Stimulated activated naive B cell treated with anti-CD40 and anti-IgM and Interleukin-4, amounts not matched to agents 10 μg/mL and 1 μg/mL and 100 μg/mL, for 72 hours (primary cell): ENCODE data around the gene IGDCC3.
"Not testable (repeated sequence)": the region's sequence is repeated elsewhere in the genome, so short reads cannot be mapped to it uniquely, and the experiment has no call there.

ENCODE experiments used
- ATAC-seq, 2 donors: fragments of 150-1000 bp; cut with Tn5 transposase; replicated peaks; 2 replicates each; pipeline ENCODE4 v1.10.0; 2021; ENCODE audit warnings: moderate library complexity in 1 of 2
- DNase-seq: peaks from one replicate; pipeline ENCODE4 v3.0.0; 2021
- H3K27ac Mint-ChIP-seq: one replicate; pipeline ENCODE4 v1.8.0; 2022; ENCODE audit warnings: mild to moderate bottlenecking, mixed read lengths
- H3K27me3 Mint-ChIP-seq, 2 donors: one replicate each; pipeline ENCODE4 v1.8.0; 2022; ENCODE audit warnings: mixed read lengths in 2 of 2
- H3K36me3 Mint-ChIP-seq, 2 donors: one replicate each; pipeline ENCODE4 v1.8.0; 2022; ENCODE audit warnings: mixed read lengths in 2 of 2, mild to moderate bottlenecking in 1 of 2
- H3K4me1 Mint-ChIP-seq, 2 donors: one replicate each; pipeline ENCODE4 v1.8.0; 2022; ENCODE audit warnings: mixed read lengths in 2 of 2, mild to moderate bottlenecking in 1 of 2
- H3K4me3 Mint-ChIP-seq, 2 donors: one replicate each; pipeline ENCODE4 v1.8.0; 2022; ENCODE audit warnings: mild to moderate bottlenecking in 2 of 2, mixed read lengths in 2 of 2, moderate library complexity in 1 of 2
- H3K9me3 Mint-ChIP-seq, 2 donors: one replicate each; pipeline ENCODE4 v1.8.0; 2022; ENCODE audit warnings: mixed read lengths in 2 of 2, mild to moderate bottlenecking in 1 of 2

Gene IGDCC3

GRCh38 chr15:65363306-65363705 lies 14.5 kb downstream of the IGDCC3 start:
- Mint-ChIP-seq H3K4me3 (no peak overlapping the region), H3K27me3 (peaks cover 21 to 29% of the 10 kb centered on the region in 2 donors), H3K36me3 (peaks cover 0 to 1% of the 10 kb centered on the region in 2 donors), H3K9me3 (no peaks in the 10 kb centered on the region), H3K27ac (no peak overlapping the region), H3K4me1 (no peaks in the 10 kb centered on the region)
- DNase-seq, result no peak
- ATAC-seq, result no peak

GRCh38 chr15:65362491-65362890 lies 15.3 kb downstream of the IGDCC3 start:
- ATAC-seq (no peak), DNase-seq (no peak)
- Mint-ChIP-seq H3K36me3 (peaks cover 0 to 1% of the 10 kb centered on the region in 2 donors), H3K27me3 (peaks cover 28 to 34% of the 10 kb centered on the region in 2 donors), H3K9me3 (no peaks in the 10 kb centered on the region), H3K4me1 (no peaks in the 10 kb centered on the region), H3K27ac (no peak overlapping the region), H3K4me3 (no peak overlapping the region)

GRCh38 chr15:65361708-65362459 lies 15.9 kb downstream of the IGDCC3 start:
- Mint-ChIP-seq H3K27ac (no peak overlapping the region), H3K36me3 (peaks cover 0 to 1% of the 10 kb centered on the region in 2 donors), H3K9me3 (no peaks in the 10 kb centered on the region), H3K27me3 (peaks cover 29 to 34% of the 10 kb centered on the region in 2 donors), H3K4me3 (no peak overlapping the region), H3K4me1 (no peaks in the 10 kb centered on the region)
- DNase-seq, result no peak
- no peak for ATAC-seq

GRCh38 chr15:65360506-65360905 lies 17.3 kb downstream of the IGDCC3 start:
- peaks cover 3 to 7% of the 10 kb centered on the region in 2 donors for H3K4me1 Mint-ChIP-seq
- no peaks in the 10 kb centered on the region for H3K9me3 Mint-ChIP-seq
- H3K4me3 Mint-ChIP-seq, result no peak overlapping the region
- H3K36me3 Mint-ChIP-seq, result peaks cover 0 to 1% of the 10 kb centered on the region in 2 donors
- no peak overlapping the region for H3K27ac Mint-ChIP-seq
- DNase-seq (no peak), ATAC-seq (no peak)
- H3K27me3 Mint-ChIP-seq, result peaks cover 35 to 44% of the 10 kb centered on the region in 2 donors

- Mint-ChIP-seq H3K36me3 (peaks cover 0 to 4% of the 10 kb centered on the region in 2 donors), H3K27me3 (peaks cover 35 to 55% of the 10 kb centered on the region in 2 donors), H3K4me1 (peaks cover 3 to 7% of the 10 kb centered on the region in 2 donors), H3K27ac (no peak overlapping the region), H3K9me3 (peaks cover 5% of the 10 kb centered on the region in 2 donors), H3K4me3 (peak overlapping the region; percentile 3 to 26)
- no peak for DNase-seq
- ATAC-seq, result no peak
Observed at GRCh38 chr15:65355988-65356353, 21.8 kb downstream of the IGDCC3 start.

GRCh38 chr15:65355173-65355987 lies 22.4 kb downstream of the IGDCC3 start:
- peaks cover 0 to 4% of the 10 kb centered on the region in 2 donors for H3K36me3 Mint-ChIP-seq
- peak in 1 of 2 donors; percentile 25 for ATAC-seq
- no peak for DNase-seq
- H3K4me1 Mint-ChIP-seq, result peaks cover 3 to 7% of the 10 kb centered on the region in 2 donors
- no peak overlapping the region for H3K27ac Mint-ChIP-seq
- peaks cover 5% of the 10 kb centered on the region in 2 donors for H3K9me3 Mint-ChIP-seq
- peaks cover 40 to 60% of the 10 kb centered on the region in 2 donors for H3K27me3 Mint-ChIP-seq
- peak overlapping the region; percentile 3 to 26 for H3K4me3 Mint-ChIP-seq

GRCh38 chr15:65354835-65355172 lies 23.0 kb downstream of the IGDCC3 start:
- DNase-seq (no peak), ATAC-seq (no peak)
- H3K4me1 Mint-ChIP-seq, result peaks cover 3 to 7% of the 10 kb centered on the region in 2 donors
- no peak overlapping the region for H3K27ac Mint-ChIP-seq
- peaks cover 0 to 4% of the 10 kb centered on the region in 2 donors for H3K36me3 Mint-ChIP-seq
- peaks cover 40 to 64% of the 10 kb centered on the region in 2 donors for H3K27me3 Mint-ChIP-seq
- peaks cover 5% of the 10 kb centered on the region in 2 donors for H3K9me3 Mint-ChIP-seq
- no peak overlapping the region for H3K4me3 Mint-ChIP-seq

GRCh38 chr15:65351972-65352371 lies 25.8 kb downstream of the IGDCC3 start:
- H3K4me1 Mint-ChIP-seq, DNase-seq, H3K9me3 Mint-ChIP-seq, H3K36me3 Mint-ChIP-seq, H3K4me3 Mint-ChIP-seq, H3K27ac Mint-ChIP-seq, ATAC-seq: not testable (repeated sequence)
- peaks cover 29 to 72% of the 10 kb centered on the region in 2 donors for H3K27me3 Mint-ChIP-seq

- peaks cover 0 to 2% of the 10 kb centered on the region in 2 donors for H3K36me3 Mint-ChIP-seq
- peaks cover 29 to 61% of the 10 kb centered on the region in 2 donors for H3K27me3 Mint-ChIP-seq
- no peak for DNase-seq
- H3K4me3 Mint-ChIP-seq, result no peak overlapping the region
- peaks cover 2 to 4% of the 10 kb centered on the region in 2 donors for H3K9me3 Mint-ChIP-seq
- H3K27ac Mint-ChIP-seq, result no peak overlapping the region
- H3K4me1 Mint-ChIP-seq, result no peaks in the 10 kb centered on the region
- no peak for ATAC-seq
Observed at GRCh38 chr15:65349338-65349737, 28.5 kb downstream of the IGDCC3 start.

GRCh38 chr15:65347756-65348155 lies 30.0 kb downstream of the IGDCC3 start:
- not testable (repeated sequence) for ATAC-seq, H3K9me3 Mint-ChIP-seq, H3K4me1 Mint-ChIP-seq, H3K27ac Mint-ChIP-seq, DNase-seq, H3K36me3 Mint-ChIP-seq, H3K4me3 Mint-ChIP-seq
- H3K27me3 Mint-ChIP-seq, result peaks cover 24 to 58% of the 10 kb centered on the region in 2 donors

- Mint-ChIP-seq H3K4me1 (no peaks in the 10 kb centered on the region), H3K27me3 (peaks cover 27 to 59% of the 10 kb centered on the region in 2 donors), H3K36me3 (no peaks in the 10 kb centered on the region), H3K27ac (no peak overlapping the region), H3K4me3 (no peak overlapping the region), H3K9me3 (no peaks in the 10 kb centered on the region)
- no peak for ATAC-seq
- DNase-seq, result no peak
Observed at GRCh38 chr15:65346856-65347598, 30.8 kb downstream of the IGDCC3 start.

- DNase-seq (no peak), ATAC-seq (no peak)
- Mint-ChIP-seq H3K27me3 (peaks cover 34 to 58% of the 10 kb centered on the region in 2 donors), H3K27ac (no peak overlapping the region), H3K4me3 (no peak overlapping the region), H3K9me3 (no peaks in the 10 kb centered on the region), H3K4me1 (peaks cover under 1 to 2% of the 10 kb centered on the region in 2 donors), H3K36me3 (no peaks in the 10 kb centered on the region)
Observed at GRCh38 chr15:65344914-65345275, 32.9 kb downstream of the IGDCC3 start.

GRCh38 chr15:65344214-65344913 lies 33.4 kb downstream of the IGDCC3 start:
- Mint-ChIP-seq H3K9me3 (no peaks in the 10 kb centered on the region), H3K4me3 (no peak overlapping the region), H3K27ac (no peak overlapping the region), H3K36me3 (no peaks in the 10 kb centered on the region), H3K4me1 (peaks cover 4 to 7% of the 10 kb centered on the region in 2 donors), H3K27me3 (peaks cover 38 to 61% of the 10 kb centered on the region in 2 donors)
- DNase-seq, result no peak
- ATAC-seq, result no peak
